CD4-positive, alpha-beta T cell treated with Interleukin-21 for 1 hour (primary cell): ENCODE results near the gene NTNG2.

Experiments
- DNase-seq: peaks from one replicate; pipeline ENCODE4 v3.0.0-alpha.2; 2020

Gene NTNG2

GRCh38 chr9:132147331-132147730 is 14.5 kb upstream of the NTNG2 start:
- no peak for DNase-seq

DNA sequence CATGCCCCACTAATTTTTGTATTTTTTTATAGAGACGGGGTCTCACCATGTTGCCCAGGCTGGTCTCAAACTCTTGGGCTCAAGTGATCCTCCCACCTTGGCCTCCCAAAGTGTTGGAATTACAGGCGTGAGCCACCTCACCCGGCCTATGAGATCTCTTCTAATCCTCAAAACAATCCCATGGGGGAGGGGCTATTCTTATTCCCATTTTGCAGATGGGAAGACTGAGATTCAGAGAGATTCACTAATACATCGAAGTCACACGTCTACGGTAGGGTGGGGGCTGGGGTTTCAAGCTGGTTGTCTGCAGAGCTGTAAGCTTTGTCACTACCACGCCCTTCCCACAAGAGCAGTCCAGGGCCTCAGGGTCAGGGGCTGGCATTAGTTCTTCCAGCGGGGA is 14.0 kb upstream of the NTNG2 start:
- no peak for DNase-seq

GRCh38 chr9:132150256-132150655 is 11.6 kb upstream of the NTNG2 start:
- DNase-seq: no peak

DNA sequence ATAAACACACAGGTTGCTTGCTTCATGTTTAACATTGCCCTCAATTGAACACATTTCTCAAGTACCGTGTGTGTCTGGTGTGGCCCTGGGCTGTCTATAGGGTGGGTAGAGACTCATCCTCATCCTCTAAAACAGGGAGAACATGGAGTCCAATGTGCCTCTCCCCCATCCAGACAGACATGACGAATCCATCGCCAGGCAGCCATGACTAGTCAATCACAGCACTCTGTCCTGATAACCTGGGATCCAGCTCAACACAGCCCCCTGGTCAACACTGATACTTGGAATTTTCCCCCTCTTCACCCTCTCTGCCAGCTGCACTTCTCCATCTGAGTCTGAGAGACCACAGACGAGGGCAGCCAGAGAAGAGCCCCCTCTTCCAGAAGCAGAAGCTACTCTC is 10.7 kb upstream of the NTNG2 start:
- DNase-seq: no peak

GRCh38 chr9:132152231-132152630 is 9.6 kb upstream of the NTNG2 start:
- DNase-seq: no peak

DNA sequence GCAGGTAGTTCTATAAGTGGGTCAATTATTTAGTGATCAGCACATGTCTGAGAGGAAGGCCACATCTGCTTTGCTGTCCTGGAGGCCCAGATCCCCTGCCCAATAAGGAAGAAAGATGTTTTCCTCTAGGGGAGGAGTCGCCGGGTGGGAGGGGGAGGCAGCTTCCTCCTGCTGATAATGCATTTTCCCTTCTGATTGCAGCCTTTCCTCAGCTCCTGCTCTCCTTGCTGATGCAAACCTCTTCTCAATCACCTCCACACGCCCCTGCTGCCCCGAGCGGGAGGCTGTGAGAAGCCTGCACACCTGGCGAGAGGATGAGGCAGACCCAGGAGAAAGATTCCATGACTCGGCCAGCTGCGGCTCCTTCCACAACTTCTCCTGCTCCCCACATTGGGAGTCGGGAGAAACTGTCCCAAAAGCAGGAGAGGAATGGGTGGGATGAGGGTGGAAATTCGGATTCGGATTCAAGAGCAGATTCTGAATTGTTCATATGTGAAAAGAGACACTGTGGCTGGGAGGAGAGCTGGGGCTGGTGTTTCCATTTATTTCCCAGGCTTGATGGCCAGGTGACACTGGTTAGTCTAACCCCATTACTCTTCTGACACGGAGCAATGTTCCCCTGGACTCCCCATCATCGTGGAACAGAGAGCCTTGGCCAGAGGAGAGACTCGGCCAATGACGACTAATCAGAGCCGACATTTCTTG is 6.8 kb upstream of the NTNG2 start:
- no peak for DNase-seq

GRCh38 chr9:132155568-132155895 is 6.3 kb upstream of the NTNG2 start:
- no peak for DNase-seq

GRCh38 chr9:132156262-132156661 is 5.6 kb upstream of the NTNG2 start:
- DNase-seq: no peak

DNA sequence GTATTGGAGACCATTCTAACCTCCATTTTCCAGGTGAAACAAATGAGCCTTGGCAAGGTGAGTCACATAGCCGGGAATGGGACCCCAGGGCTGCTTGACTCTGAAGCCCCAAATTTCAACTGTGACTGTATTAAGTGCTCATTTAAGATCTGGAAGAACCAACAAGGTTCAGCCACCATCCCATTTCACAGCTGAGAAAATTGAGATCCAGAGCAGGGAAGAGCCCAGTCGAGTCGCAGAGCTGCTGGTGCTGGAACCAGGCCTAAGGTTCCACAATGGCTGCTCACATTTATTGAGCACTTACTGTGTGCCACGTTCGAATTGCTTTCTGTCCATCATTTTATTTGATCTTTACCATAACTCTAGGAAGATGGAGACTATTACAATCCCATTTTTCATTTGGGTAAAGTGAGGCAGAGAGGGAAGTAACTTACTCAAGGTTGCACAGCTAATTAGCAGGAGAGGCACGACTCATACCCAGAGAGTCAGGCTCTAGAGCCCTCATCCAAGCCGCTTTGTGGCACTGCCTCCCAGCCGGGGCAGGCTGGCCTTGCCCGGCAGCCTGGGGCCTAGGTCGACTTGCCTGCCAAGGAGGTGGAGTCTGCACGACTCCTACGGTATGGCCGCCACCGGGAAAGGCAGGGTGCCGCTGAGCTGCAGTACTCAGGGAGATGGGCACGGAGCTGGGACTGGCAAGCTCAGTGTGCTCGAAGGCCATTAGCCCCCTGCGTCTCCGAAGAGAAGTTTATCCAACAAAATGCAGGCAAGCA is 4.3 kb upstream of the NTNG2 start:
- DNase-seq: no peak

DNA sequence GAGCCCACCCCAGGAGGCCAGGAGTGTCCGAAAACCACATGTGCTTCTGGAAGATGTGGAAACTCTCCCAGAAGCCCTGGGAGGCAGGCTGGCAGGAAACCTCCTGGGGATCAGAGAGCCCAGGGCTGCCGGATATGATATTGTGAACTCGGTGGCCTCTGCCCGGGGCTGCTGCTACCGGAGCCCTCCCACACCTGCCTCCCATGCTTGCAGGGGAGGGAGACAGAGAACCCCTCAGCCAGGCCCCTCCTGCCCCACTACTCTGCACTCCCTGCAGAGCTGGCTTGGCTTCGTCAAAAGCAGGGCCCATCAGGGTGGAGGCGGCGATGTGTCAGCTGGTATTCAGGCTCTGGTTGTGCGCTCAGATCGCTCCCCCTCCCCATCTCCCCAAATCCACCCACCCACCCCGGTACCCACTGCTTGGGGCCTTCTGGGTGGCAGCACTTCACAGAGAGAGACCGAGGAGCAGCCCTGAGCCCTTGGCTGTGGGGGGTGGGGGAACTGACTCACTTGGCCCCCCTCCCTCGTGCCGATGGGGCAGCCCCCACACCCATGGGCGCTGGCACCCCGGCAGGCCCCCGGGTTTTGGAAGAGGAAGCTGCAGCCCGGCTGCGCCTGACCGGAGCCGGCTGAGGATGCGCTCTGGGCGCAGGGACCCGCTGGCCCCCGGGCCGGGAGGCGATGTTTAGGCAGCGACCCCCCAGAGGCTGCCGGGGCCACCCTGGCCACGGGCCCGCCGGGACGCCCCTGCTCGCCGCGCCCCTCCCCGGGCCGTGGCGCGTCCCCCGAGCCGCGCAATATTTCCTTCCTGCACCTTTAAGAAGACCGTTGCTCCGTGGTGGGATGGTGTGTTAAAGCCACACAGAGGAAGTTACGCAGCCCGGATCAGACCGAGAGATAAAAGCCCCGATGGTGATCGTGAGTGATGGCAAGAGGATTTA is 786 bp upstream of the NTNG2 start:
- peak; percentile 73 for DNase-seq

GRCh38 chr9:132162764-132163456 is 1.1 kb downstream of the NTNG2 start:
- no peak for DNase-seq

GRCh38 chr9:132163457-132163875 is 1.6 kb downstream of the NTNG2 start:
- DNase-seq: no peak

- no peak for DNase-seq
These were observed 2.2 kb downstream of the NTNG2 start for GRCh38 chr9:132163876-132164603.

DNA sequence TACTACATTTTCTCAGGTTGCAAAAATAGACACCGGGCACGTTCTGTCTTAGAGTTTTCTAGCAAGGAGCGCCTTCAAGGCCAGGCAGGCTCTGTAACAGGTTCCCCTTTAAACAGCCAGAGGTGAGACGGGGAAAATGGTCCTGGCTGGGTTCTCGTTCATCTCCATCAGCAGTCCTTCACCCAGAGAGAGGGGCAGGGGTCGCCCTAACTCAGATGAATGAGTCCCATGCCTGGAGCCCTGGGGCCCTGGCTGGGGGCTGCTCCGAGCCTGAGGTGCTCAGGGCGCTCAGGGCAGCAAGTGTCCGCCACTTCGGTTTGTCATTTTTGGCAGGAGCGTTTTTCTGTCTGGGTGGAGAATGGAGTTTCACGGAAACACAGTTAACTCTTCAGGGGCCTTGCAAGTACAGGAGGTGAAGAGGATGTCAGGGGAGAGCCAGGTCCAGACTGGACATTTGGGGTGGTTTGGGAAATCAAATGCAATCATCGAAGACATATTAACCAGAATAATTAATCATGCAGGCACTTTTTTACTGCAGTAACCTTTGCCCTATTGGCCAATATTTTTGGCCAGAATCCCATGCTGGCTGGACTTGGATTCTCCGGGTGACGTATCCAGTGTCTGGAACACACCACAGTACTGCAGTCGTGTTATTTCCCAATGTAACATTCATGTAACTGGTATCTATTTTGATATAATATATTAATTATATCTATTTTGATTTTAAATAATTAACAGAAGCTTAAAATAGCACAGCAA is 2.9 kb downstream of the NTNG2 start:
- DNase-seq: no peak

GRCh38 chr9:132166599-132166998 is 4.7 kb downstream of the NTNG2 start:
- DNase-seq: no peak

GRCh38 chr9:132167192-132167591 is 5.3 kb downstream of the NTNG2 start:
- no peak for DNase-seq

DNA sequence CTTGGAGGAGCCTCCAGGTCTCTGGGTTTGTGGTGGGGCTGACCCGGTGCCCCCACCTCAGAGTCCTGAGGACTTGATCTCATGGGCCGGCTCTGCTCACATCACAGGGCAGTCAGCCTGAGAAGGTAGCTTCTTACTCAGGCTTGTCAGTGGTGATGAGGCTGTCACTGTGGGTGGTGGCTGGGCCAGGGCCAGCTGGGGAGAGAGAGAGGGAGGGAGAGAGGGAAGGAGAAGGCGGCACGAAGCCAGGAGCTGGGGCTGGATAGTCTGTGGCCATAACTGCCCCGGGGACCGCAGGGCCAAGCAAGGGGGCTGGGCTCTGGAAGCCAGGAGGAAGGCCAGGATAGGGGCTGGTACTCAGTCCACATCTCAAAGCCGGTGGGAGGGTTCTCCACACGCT is 6.5 kb downstream of the NTNG2 start:
- no peak for DNase-seq

DNA sequence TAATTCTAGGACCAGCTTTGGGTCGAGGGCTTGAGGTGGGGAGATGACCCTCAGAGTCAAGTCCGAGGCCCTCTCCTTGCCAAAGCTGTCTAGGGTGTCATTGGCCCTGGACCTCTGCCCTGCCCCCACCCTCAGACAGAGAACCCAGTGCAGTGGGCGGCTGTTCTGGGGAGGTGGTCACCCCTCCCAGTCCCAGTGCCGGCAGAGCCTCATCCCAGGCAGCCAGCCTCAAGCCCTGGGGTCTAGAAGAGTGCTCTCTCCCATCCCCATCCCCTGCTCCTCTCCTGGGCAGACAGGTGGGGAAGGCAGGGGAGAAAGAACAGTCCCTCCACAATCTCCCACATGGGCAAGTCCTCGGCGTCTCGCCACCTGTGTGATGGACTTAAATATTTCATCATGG is 7.0 kb downstream of the NTNG2 start:
- DNase-seq: no peak

- peak; percentile 46 for DNase-seq
These were observed 8.0 kb downstream of the NTNG2 start for GRCh38 chr9:132169672-132170392.

DNA sequence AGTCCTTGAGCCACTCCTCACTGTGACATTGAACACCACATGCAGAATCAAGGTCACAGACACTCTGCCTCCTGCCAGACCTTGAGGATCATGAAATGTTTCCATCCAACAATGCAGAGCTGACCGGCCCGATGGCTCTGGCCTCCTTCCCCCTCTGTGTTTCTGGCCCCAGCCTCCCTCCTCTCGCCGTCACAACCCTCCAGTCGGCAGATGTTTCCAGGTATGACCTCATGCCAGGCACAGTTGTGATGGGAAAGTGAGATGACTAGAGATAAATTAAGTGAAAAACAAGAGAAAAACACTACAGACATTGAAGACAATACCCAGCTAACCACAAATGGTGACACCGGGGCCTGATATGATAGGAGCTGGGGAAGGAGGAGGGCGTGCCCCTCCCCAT is 9.8 kb downstream of the NTNG2 start:
- DNase-seq: no peak

DNA sequence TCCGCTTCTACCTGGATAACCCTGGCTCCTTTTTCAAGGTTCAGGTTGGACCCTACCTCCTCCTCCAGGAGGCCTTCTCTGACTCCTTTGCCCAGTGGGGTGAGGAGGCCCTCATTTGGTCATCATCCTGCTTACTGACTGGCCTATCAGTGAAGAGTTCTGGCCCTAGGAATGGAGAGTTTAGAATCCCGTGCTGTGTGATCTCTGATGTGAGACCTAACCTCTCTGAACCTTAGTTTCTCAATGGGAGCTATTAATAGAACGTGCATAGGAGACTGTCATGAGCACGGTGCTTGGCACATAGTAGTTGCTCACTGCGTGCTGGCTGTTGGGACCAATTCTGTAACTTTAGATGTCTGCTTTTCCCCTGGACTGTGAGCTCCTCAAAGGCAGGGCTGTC is 10.3 kb downstream of the NTNG2 start:
- no peak for DNase-seq
